PC-3 (cell line): Measurements from ENCODE around the gene SOWAHC. TPM values are rescaled to one million over a fixed set of nuclear protein-coding genes. Genes with fewer than 3 reads are reported as not detected.

Experiments used
- ATAC-seq: fragments of 200-7000 bp; cut with Tn5 transposase; 2 replicates; pipeline ENCODE4 v1.9.1; 2020; ENCODE audit warnings: mild to moderate bottlenecking, moderate library complexity
- BruUV-seq: library from RNA; stranded (reverse); fragments of 400-500 nt; replicated peaks from 2 replicates; lab custom pipeline; 2021; lab: Mats Ljungman, UMichigan
- CTCF ChIA-PET: fragments of 300-600 bp; sonication (Branson Sonifier 250); formaldehyde crosslinking; loops from one replicate; lab custom pipeline; 2022; ENCODE audit warnings: antibody characterized with exemption; lab: Charles Lee
- POLR2A ChIA-PET: fragments of 300-600 bp; sonication (Branson Sonifier 250); formaldehyde crosslinking; loops from one replicate; lab custom pipeline; 2022; ENCODE audit warnings: antibody characterized with exemption; ENCODE audit not compliant: unreplicated experiment; lab: Charles Lee
- DNase-seq: peaks from one replicate; pipeline ENCODE4 v3.0.0-alpha.2; 2015
- H2AFZ ChIP-seq: fragments of 300-600 bp; sonication (generic); 2 replicates; pipeline ENCODE4 v1.6.0; 2016; ENCODE audit warnings: antibody characterized with exemption, low read length
- H3F3A ChIP-seq: fragments of 300-600 bp; sonication (generic); one replicate; pipeline ENCODE4 v1.6.0; 2017; ENCODE audit warnings: antibody characterized with exemption, low read length, control low read depth, mild to moderate bottlenecking; ENCODE audit not compliant: unreplicated experiment
- H3K27ac ChIP-seq: fragments of 300-600 bp; sonication (generic); 2 replicates; pipeline ENCODE4 v1.5.1; 2016; ENCODE audit warnings: mild to moderate bottlenecking, low read length
- H3K27me3 ChIP-seq: fragments of 300-600 bp; sonication (generic); 2 replicates; pipeline ENCODE4 v1.6.1; 2016; ENCODE audit warnings: low read length, mixed read lengths
- H3K36me3 ChIP-seq: fragments of 300-600 bp; sonication (generic); 2 replicates; pipeline ENCODE4 v1.6.1; 2016; ENCODE audit warnings: low read depth, mixed run types, low read length, mixed read lengths
- H3K4me1 ChIP-seq: fragments of 300-600 bp; sonication (generic); 2 replicates; pipeline ENCODE4 v1.5.1; 2016; ENCODE audit warnings: low read length; ENCODE audit not compliant: insufficient read depth
- H3K4me2 ChIP-seq: fragments of 300-600 bp; sonication (generic); 2 replicates; pipeline ENCODE4 v1.6.0; 2016; ENCODE audit warnings: low read length
- H3K4me3 ChIP-seq: fragments of 300-600 bp; sonication (generic); 2 replicates; pipeline ENCODE4 v1.5.1; 2016; ENCODE audit warnings: mild to moderate bottlenecking, low read length, mixed read lengths
- H3K79me2 ChIP-seq: fragments of 300-600 bp; sonication (generic); 2 replicates; pipeline ENCODE4 v1.6.1; 2017; ENCODE audit warnings: low read length, mixed read lengths
- H3K9ac ChIP-seq: fragments of 300-600 bp; sonication (generic); 2 replicates; pipeline ENCODE4 v1.6.0; 2016; ENCODE audit warnings: mild to moderate bottlenecking, low read length
- H3K9me2 ChIP-seq: fragments of 300-600 bp; sonication (generic); replicated peaks from 2 replicates; pipeline ENCODE4 v1.6.1; 2016; ENCODE audit warnings: mixed run types, low read length, mixed read lengths
- H3K9me3 ChIP-seq: fragments of 300-600 bp; sonication (generic); 2 replicates; pipeline ENCODE4 v1.6.1; 2016; ENCODE audit warnings: low read length, mixed read lengths
- H4K20me1 ChIP-seq: fragments of 300-600 bp; sonication (generic); 2 replicates; pipeline ENCODE4 v1.6.1; 2016; ENCODE audit warnings: low read length, mixed read lengths
- EZH2 ChIP-seq: fragments of 300-600 bp; sonication (generic); IDR thresholded peaks from one replicate; pipeline ENCODE4 v1.6.1; 2017; ENCODE audit warnings: antibody characterized with exemption, mild to moderate bottlenecking, low read length; ENCODE audit not compliant: unreplicated experiment
- EZH2phosphoT487 ChIP-seq: fragments of 300-600 bp; sonication (generic); IDR thresholded peaks from 2 replicates; pipeline ENCODE4 v1.6.1; 2018; ENCODE audit warnings: mild to moderate bottlenecking, antibody characterized with exemption, low read length, borderline replicate concordance
- intact Hi-C: fragments of 100-400 bp; cut with micrococcal nuclease; formaldehyde crosslinking; loops from 2 replicates; pipeline ENCODE4 v1.9.0; 2023
- total RNA-seq: library from RNA; depleted of rRNA; stranded (reverse); fragments of >200 nt; gene quantifications from 2 replicates; pipeline ENCODE4 v1.2.3, GENCODE V29; 2014
- TF ChIP-seq, protein P1 (sequence below): fragments of 300-600 bp; sonication (generic); conservative IDR thresholded peaks from 2 replicates; pipeline ENCODE4 v1.5.1; 2017; ENCODE audit warnings: antibody characterized with exemption, low read depth, mild to moderate bottlenecking, low read length

Gene SOWAHC
- total RNA-seq, 1 experiment from 2014 or later, result 27.4 TPM

DNA sequence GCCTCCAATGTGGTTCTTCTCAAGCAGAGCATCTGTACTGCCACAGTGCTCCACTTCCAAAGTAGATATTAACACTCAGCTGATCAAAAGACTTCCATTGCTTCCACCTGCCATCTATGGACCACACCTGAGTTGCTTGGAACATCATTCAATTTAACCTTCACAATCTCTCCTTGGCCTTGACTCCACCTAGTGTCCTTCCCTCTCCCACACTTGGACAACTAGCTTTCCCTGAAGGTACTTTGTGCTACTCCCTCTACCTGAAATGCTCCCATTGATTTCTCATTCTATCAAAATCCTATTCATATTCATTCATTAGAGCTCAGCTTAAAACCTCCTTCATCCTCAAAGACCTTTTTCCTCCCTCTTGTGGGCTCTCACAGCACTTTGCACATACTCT, 48.7 kb downstream of the SOWAHC start:
- no peak overlapping the region for H3K27ac ChIP-seq

DNA sequence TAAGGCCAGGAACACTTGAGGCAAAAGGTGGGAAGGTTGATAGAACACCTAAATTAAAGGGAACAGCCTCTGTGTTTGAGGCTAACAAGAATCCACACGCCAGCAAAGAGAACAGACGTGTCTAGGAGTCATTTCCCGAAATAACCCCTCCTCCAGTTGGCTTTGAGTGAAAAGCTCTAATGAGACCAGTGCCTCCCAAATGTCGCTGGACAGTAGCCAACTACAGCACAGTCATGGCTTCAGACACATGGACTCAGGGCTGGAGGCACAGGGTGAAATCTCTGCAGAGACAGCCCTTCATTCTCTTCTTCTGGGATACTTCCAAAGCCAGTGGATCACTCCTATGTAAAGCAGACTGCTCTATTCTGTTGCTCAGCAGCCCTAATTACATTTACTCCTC, 49.6 kb downstream of the SOWAHC start:
- DNase-seq (peak; percentile 46), ATAC-seq (no peak)
- POLR2A ChIA-PET, result no interaction called here

More for the DNA sequence above, 48.7 kb downstream of the SOWAHC start:
- BruUV-seq, result no TSS peak
- Histone ChIP-seq H3K9ac (no peak overlapping the region), H3K79me2 (no peaks in the 10 kb centered on the region), H4K20me1 (no peaks in the 10 kb centered on the region), H3K9me3 (no peaks in the 10 kb centered on the region), H2AFZ (no peak overlapping the region), H3K36me3 (no peaks in the 10 kb centered on the region), H3K4me3 (no peak overlapping the region), H3K27me3 (peaks cover 9% of the 10 kb centered on the region; the same call in 1 of the 2 replicates), H3K4me1 (no peaks in the 10 kb centered on the region), H3K4me2 (no peak overlapping the region), H3F3A (no peaks in the 10 kb centered on the region), H3K9me2 (no peaks in the 10 kb centered on the region)
- ChIA-PET CTCF (interaction anchor here (1.7 kb wide), 1 partner anchor 116 kb away, joined by 20 read pairs; no protein-coding TSS in a partner anchor), POLR2A (interaction anchor here (0.6 kb wide), 1 partner anchor 129 kb away, joined by 5 read pairs; no protein-coding TSS in a partner anchor)
- intact Hi-C loops, result loop anchor here (1.0 kb wide), 1 partner anchor 117 kb away; no protein-coding TSS in a partner anchor
- DNase-seq (peak; percentile 25), ATAC-seq (peak; percentile 46; the same call in 1 of the 2 replicates)
- TF ChIP-seq, protein P1, sequence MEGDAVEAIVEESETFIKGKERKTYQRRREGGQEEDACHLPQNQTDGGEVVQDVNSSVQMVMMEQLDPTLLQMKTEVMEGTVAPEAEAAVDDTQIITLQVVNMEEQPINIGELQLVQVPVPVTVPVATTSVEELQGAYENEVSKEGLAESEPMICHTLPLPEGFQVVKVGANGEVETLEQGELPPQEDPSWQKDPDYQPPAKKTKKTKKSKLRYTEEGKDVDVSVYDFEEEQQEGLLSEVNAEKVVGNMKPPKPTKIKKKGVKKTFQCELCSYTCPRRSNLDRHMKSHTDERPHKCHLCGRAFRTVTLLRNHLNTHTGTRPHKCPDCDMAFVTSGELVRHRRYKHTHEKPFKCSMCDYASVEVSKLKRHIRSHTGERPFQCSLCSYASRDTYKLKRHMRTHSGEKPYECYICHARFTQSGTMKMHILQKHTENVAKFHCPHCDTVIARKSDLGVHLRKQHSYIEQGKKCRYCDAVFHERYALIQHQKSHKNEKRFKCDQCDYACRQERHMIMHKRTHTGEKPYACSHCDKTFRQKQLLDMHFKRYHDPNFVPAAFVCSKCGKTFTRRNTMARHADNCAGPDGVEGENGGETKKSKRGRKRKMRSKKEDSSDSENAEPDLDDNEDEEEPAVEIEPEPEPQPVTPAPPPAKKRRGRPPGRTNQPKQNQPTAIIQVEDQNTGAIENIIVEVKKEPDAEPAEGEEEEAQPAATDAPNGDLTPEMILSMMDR, result peak; percentile 44; the same call in 1 of the 2 replicates
- TF ChIP-seq EZH2, result no peak

DNA sequence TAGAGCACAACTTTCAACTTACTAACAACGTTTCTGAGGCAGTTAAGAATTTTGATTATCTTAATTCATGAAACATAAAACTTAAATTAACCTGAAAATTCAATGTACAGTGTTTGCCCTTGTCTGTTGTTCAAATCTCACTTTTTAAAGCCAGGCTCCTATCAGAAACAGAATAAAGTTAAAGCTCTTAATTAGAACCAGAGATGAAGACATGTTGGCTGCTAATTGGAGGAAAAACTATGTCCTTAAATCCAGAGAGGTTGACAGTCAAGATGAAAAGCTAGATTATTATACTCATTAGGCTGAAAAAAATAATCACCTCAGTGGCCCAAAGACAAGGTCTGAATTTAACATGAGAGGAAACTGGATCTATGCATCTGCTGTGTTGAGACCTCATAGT, 52.3 kb downstream of the SOWAHC start:
- CTCF ChIA-PET, result no interaction called here
- BruUV-seq, result no TSS peak

More for the DNA sequence above, 49.6 kb downstream of the SOWAHC start:
- Histone ChIP-seq H3K9me3 (no peaks in the 10 kb centered on the region), H3K4me3 (no peak overlapping the region), H3K79me2 (no peaks in the 10 kb centered on the region), H2AFZ (no peak overlapping the region), H3K4me2 (no peak overlapping the region), H3K27ac (no peak overlapping the region), H3K9ac (no peak overlapping the region), H3K27me3 (peaks cover 9% of the 10 kb centered on the region; the same call in 1 of the 2 replicates), H3K4me1 (no peaks in the 10 kb centered on the region), H3K36me3 (no peaks in the 10 kb centered on the region), H4K20me1 (no peaks in the 10 kb centered on the region), H3F3A (no peaks in the 10 kb centered on the region), H3K9me2 (no peaks in the 10 kb centered on the region)
- intact Hi-C loops, result loop anchor here (1.0 kb wide), 1 partner anchor 117 kb away; no protein-coding TSS in a partner anchor
- CTCF ChIA-PET, result interaction anchor here (1.7 kb wide), 1 partner anchor 117 kb away, joined by 20 read pairs; no protein-coding TSS in a partner anchor
- no TSS peak for BruUV-seq
- TF ChIP-seq EZH2 (no peak), EZH2phosphoT487 (no peak)
- TF ChIP-seq, protein P1, result no peak

More for the DNA sequence above, 52.3 kb downstream of the SOWAHC start:
- no peak overlapping the region for H2AFZ ChIP-seq
- no peaks in the 10 kb centered on the region for H3K36me3 ChIP-seq
- ATAC-seq, result no peak
- H3K9ac ChIP-seq, result no peak overlapping the region
- no peak overlapping the region for H3K4me2 ChIP-seq
- no peaks in the 10 kb centered on the region for H4K20me1 ChIP-seq
- TF ChIP-seq EZH2phosphoT487, result no peak
- TF ChIP-seq EZH2, result no peak
- TF ChIP-seq, protein P1, result no peak
- H3K9me2 ChIP-seq, result no peaks in the 10 kb centered on the region
- H3K4me1 ChIP-seq, result no peaks in the 10 kb centered on the region
- H3F3A ChIP-seq, result no peaks in the 10 kb centered on the region
- no peak for DNase-seq
- intact Hi-C loops, result no loop called here
- H3K27ac ChIP-seq, result no peak overlapping the region
- H3K79me2 ChIP-seq, result no peaks in the 10 kb centered on the region
- POLR2A ChIA-PET, result no interaction called here
- H3K4me3 ChIP-seq, result no peak overlapping the region
- H3K27me3 ChIP-seq, result peaks cover 9% of the 10 kb centered on the region; the same call in 1 of the 2 replicates
- H3K9me3 ChIP-seq, result no peaks in the 10 kb centered on the region
